ENCODE data around the gene C1QTNF6.

C1QTNF6 gene

GRCh38 chr22:37197451-37198257 is 9.6 kb upstream of the C1QTNF6 start:
- no peak for TF ChIP-seq CTCF (IDR thresholded peaks at IDR 0.05; ENCODE audit: insufficient read depth, low read length, poor library complexity, severe bottlenecking)
- DNase-seq (ENCODE audit: extremely low read depth, insufficient read length), result no peak
- H3K4me3 ChIP-seq (replicated peaks; ENCODE audit: low read depth, low read length), result peak overlapping the region; percentile 69
- no peaks in the 10 kb centered on the region for H3K27me3 ChIP-seq (replicated peaks; ENCODE audit: control insufficient read depth, insufficient read depth, low read length)
- no peaks in the 10 kb centered on the region for H3K36me3 ChIP-seq (ENCODE audit: control insufficient read depth, insufficient read depth, low read length)

- DNase-seq (ENCODE audit: extremely low read depth, insufficient read length), result no peak
- H3K36me3 ChIP-seq (ENCODE audit: control insufficient read depth, insufficient read depth, low read length), result no peaks in the 10 kb centered on the region
- no peak for TF ChIP-seq CTCF (IDR thresholded peaks at IDR 0.05; ENCODE audit: insufficient read depth, low read length, poor library complexity, severe bottlenecking)
- H3K27me3 ChIP-seq (replicated peaks; ENCODE audit: control insufficient read depth, insufficient read depth, low read length), result no peaks in the 10 kb centered on the region
- no peak overlapping the region for H3K4me3 ChIP-seq (replicated peaks; ENCODE audit: low read depth, low read length)
These were observed 8.7 kb upstream of the C1QTNF6 start for GRCh38 chr22:37196539-37197450.

GRCh38 chr22:37195921-37196320 is 7.9 kb upstream of the C1QTNF6 start:
- no peaks in the 10 kb centered on the region for H3K36me3 ChIP-seq (ENCODE audit: control insufficient read depth, insufficient read depth, low read length)
- TF ChIP-seq CTCF (IDR thresholded peaks at IDR 0.05; ENCODE audit: insufficient read depth, low read length, poor library complexity, severe bottlenecking), result no peak
- no peaks in the 10 kb centered on the region for H3K27me3 ChIP-seq (replicated peaks; ENCODE audit: control insufficient read depth, insufficient read depth, low read length)
- DNase-seq (ENCODE audit: extremely low read depth, insufficient read length), result no peak
- no peak overlapping the region for H3K4me3 ChIP-seq (replicated peaks; ENCODE audit: low read depth, low read length)

- TF ChIP-seq CTCF (IDR thresholded peaks at IDR 0.05; ENCODE audit: insufficient read depth, low read length, poor library complexity, severe bottlenecking), result no peak
- no peaks in the 10 kb centered on the region for H3K36me3 ChIP-seq (ENCODE audit: control insufficient read depth, insufficient read depth, low read length)
These were observed 6.7 kb upstream of the C1QTNF6 start for GRCh38 chr22:37194750-37195149.

GRCh38 chr22:37193629-37194191 is 5.7 kb upstream of the C1QTNF6 start:
- no peak for TF ChIP-seq CTCF (IDR thresholded peaks at IDR 0.05; ENCODE audit: insufficient read depth, low read length, poor library complexity, severe bottlenecking)
- no peaks in the 10 kb centered on the region for H3K36me3 ChIP-seq (ENCODE audit: control insufficient read depth, insufficient read depth, low read length)
- no peak overlapping the region for H3K4me3 ChIP-seq (replicated peaks; ENCODE audit: low read depth, low read length)
- no peaks in the 10 kb centered on the region for H3K27me3 ChIP-seq (replicated peaks; ENCODE audit: control insufficient read depth, insufficient read depth, low read length)
- no peak for DNase-seq (ENCODE audit: extremely low read depth, insufficient read length)

More at GRCh38 chr22:37194750-37195149, 6.7 kb upstream of the C1QTNF6 start:
- Histone ChIP-seq H3K27me3 (replicated peaks; ENCODE audit: control insufficient read depth, insufficient read depth, low read length) (no peaks in the 10 kb centered on the region), H3K4me3 (replicated peaks; ENCODE audit: low read depth, low read length) (no peak overlapping the region)
- DNase-seq (ENCODE audit: extremely low read depth, insufficient read length), result no peak

Data from GM06990 (cell line).